ENCODE data around the gene HTATSF1. TPM values are rescaled to one million over a fixed set of nuclear protein-coding genes. Genes with fewer than 3 reads are reported as not detected.

HTATSF1 gene
- total and polyA plus RNA-seq, 2 donors (not counting 1 experiment from before 2014, with no cell fraction given) = 0.66 to 33.2 TPM

DNA sequence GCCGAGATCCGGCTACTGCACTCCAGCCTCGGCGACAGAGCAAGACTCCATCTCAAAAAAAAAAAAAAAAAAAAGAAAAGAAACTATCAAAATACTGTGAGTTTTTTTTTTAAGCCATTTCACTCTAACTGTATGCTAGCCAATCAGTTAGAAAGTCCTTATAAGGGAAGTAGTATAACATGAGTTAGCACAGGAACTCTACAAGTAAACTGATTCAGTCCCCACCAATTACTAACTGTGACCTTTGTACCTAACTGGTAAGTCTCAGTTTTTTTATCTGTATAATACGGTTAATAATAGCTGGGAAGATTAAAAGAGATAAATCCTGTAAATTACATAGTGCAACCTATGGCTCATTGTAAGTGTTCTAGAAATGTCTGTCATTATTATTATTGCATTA, 44.8 kb upstream of the HTATSF1 start:
- Histone ChIP-seq H3K27me3 (ENCODE audit: control insufficient read depth, insufficient read depth, low read length) (no peaks in the 10 kb centered on the region), H3K4me1 (ENCODE audit: control insufficient read depth, extremely low read depth, insufficient read depth, low read length) (no peaks in the 10 kb centered on the region), H2AFZ (ENCODE audit: low read length) (no peak overlapping the region), H4K20me1 (ENCODE audit: control insufficient read depth, extremely low read depth, insufficient read depth, low read length) (no peaks in the 10 kb centered on the region), H3K4me3 (replicated peaks in 1 of 4; ENCODE audit: control extremely low read depth in 1 of 4, insufficient read depth in 1 of 4, low read depth in 3 of 4, low read length in 4 of 4) (no peak overlapping the region), H3K79me2 (ENCODE audit: control insufficient read depth, insufficient read depth, low read length) (no peaks in the 10 kb centered on the region), H3K27ac (ENCODE audit: insufficient read depth, low read length) (no peak overlapping the region), H3K9ac (ENCODE audit: insufficient read depth, low read length) (no peak overlapping the region), H3K9me3 (ENCODE audit: control insufficient read depth, insufficient read depth, low read depth, low read length) (no peaks in the 10 kb centered on the region), H3K36me3 (ENCODE audit: control insufficient read depth, insufficient read depth, low read length) (no peaks in the 10 kb centered on the region), H3K4me2 (ENCODE audit: extremely low read depth, insufficient read depth, low read length) (no peak overlapping the region)
- no peak for TF ChIP-seq EZH2 (IDR thresholded peaks at IDR 0.05; ENCODE audit: low read length, missing control alignments)
- DNase-seq (ENCODE audit: low read depth in 2 of 2) = no peak

GRCh38 chrX:136453114-136453513, 44.3 kb upstream of the HTATSF1 start:
- Histone ChIP-seq H3K4me1 (ENCODE audit: control insufficient read depth, extremely low read depth, insufficient read depth, low read length) (no peaks in the 10 kb centered on the region), H3K79me2 (ENCODE audit: control insufficient read depth, insufficient read depth, low read length) (no peaks in the 10 kb centered on the region), H3K4me2 (ENCODE audit: extremely low read depth, insufficient read depth, low read length) (no peak overlapping the region), H2AFZ (ENCODE audit: low read length) (no peak overlapping the region), H3K27me3 (ENCODE audit: control insufficient read depth, insufficient read depth, low read length) (no peaks in the 10 kb centered on the region), H3K27ac (ENCODE audit: insufficient read depth, low read length) (no peak overlapping the region), H3K4me3 (replicated peaks in 1 of 4; ENCODE audit: control extremely low read depth in 1 of 4, insufficient read depth in 1 of 4, low read depth in 3 of 4, low read length in 4 of 4) (no peak overlapping the region), H3K9ac (ENCODE audit: insufficient read depth, low read length) (no peak overlapping the region), H4K20me1 (ENCODE audit: control insufficient read depth, extremely low read depth, insufficient read depth, low read length) (no peaks in the 10 kb centered on the region), H3K9me3 (ENCODE audit: control insufficient read depth, insufficient read depth, low read depth, low read length) (no peaks in the 10 kb centered on the region), H3K36me3 (ENCODE audit: control insufficient read depth, insufficient read depth, low read length) (no peaks in the 10 kb centered on the region)
- no peak for DNase-seq (ENCODE audit: low read depth in 2 of 2)
- TF ChIP-seq CTCF (conservative IDR thresholded peaks at IDR 0.05 in 1 of 2, IDR thresholded peaks at IDR 0.05 in 1 of 2; ENCODE audit: low read depth in 1 of 2, low read length in 2 of 2) (no peak), EZH2 (IDR thresholded peaks at IDR 0.05; ENCODE audit: low read length, missing control alignments) (no peak)

DNA sequence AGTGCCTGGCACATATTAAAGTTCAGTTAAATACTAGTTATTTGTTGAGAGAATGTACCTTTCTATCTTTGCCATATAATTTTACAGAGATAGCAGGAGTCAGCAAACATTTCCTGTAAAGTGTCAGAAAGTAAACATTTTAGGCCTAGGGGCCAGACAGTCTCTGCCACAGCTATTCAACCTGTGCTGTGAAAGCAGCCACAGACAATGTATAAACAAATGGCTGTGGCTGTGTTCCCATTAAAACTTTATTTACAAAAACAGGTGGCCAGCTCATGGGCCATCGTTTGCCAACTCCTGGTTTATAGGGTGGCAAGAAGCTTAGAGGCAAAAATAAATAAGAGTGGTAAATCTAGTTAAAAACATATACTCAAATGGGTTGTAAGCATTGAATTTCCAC, 43.6 kb upstream of the HTATSF1 start:
- H3K36me3 ChIP-seq (ENCODE audit: control insufficient read depth, insufficient read depth, low read length) = no peaks in the 10 kb centered on the region
- H3K9me3 ChIP-seq (ENCODE audit: control insufficient read depth, insufficient read depth, low read depth, low read length) = no peaks in the 10 kb centered on the region
- H3K4me3 ChIP-seq (replicated peaks in 1 of 4; ENCODE audit: control extremely low read depth in 1 of 4, insufficient read depth in 1 of 4, low read depth in 3 of 4, low read length in 4 of 4) = no peak overlapping the region
- H4K20me1 ChIP-seq (ENCODE audit: control insufficient read depth, extremely low read depth, insufficient read depth, low read length) = no peaks in the 10 kb centered on the region
- no peak overlapping the region for H3K27ac ChIP-seq (ENCODE audit: insufficient read depth, low read length)
- no peak for DNase-seq (ENCODE audit: low read depth in 2 of 2)
- H3K4me1 ChIP-seq (ENCODE audit: control insufficient read depth, extremely low read depth, insufficient read depth, low read length) = no peaks in the 10 kb centered on the region
- H3K79me2 ChIP-seq (ENCODE audit: control insufficient read depth, insufficient read depth, low read length) = no peaks in the 10 kb centered on the region
- H3K9ac ChIP-seq (ENCODE audit: insufficient read depth, low read length) = no peak overlapping the region
- no peak overlapping the region for H2AFZ ChIP-seq (ENCODE audit: low read length)
- no peak overlapping the region for H3K4me2 ChIP-seq (ENCODE audit: extremely low read depth, insufficient read depth, low read length)
- no peaks in the 10 kb centered on the region for H3K27me3 ChIP-seq (ENCODE audit: control insufficient read depth, insufficient read depth, low read length)
- no peak for TF ChIP-seq CTCF (conservative IDR thresholded peaks at IDR 0.05 in 1 of 2, IDR thresholded peaks at IDR 0.05 in 1 of 2; ENCODE audit: low read depth in 1 of 2, low read length in 2 of 2)
- no peak for TF ChIP-seq EZH2 (IDR thresholded peaks at IDR 0.05; ENCODE audit: low read length, missing control alignments)

Data from fibroblast of lung (primary cell).